Bone marrow (tissue), 2 donors: ENCODE results near the gene HS6ST1.

Experiments used
- DNase-seq, 2 donors: peaks; one replicate each; lab custom pipeline; 2025; lab: John Stamatoyannopoulos, UW

HS6ST1 gene

DNA sequence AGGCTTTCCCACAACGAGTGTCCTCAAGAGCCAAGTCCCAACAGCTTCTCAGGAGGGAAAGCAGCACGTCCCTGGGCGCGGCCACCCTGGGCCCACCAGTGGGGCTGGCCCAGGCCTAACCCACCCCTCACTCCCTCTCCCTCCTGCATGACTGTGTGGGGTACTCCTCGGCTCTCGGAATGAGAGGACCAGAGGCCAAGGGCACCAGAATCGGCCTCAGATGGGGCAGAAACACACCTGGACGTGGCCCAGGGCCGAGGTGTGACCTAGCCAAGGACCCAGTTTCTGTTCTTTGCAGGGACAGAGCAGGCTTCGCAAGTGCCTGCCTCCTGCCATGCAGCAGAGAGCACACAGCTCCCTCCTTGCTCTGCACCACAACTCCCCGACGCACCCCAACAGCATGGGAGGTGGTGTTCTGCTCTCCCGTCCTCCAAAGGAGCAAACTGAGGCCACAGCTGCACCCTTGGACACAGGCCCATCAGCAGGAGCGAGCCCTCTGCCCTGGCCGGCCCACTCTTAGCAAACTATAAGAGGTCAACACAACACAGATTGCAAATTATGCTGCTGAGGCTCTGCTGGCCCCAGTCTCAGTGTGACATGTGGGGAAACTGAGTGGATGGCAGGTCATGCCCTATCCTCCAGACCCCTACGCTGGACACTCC lies 19.7 kb downstream of the HS6ST1 start:
- no peak for DNase-seq

DNA sequence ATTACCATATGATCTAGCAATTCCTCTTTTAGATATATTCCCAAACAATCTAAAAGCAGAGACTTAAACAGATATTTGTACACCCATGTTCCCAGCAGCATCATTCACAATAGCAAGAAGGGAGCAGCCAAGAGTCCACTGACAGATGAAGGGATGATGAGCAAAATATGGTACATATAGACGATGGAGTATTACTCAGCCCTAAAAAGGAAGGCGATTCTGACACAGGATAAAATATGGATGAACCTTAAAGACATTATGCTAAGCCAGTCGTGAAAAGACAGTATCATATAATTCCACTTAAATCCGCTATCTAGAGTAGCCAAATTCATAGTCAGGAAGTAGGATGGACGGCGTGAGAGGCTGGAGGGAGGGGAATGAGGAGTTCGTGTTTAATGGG lies 20.4 kb downstream of the HS6ST1 start:
- DNase-seq = no peak

DNA sequence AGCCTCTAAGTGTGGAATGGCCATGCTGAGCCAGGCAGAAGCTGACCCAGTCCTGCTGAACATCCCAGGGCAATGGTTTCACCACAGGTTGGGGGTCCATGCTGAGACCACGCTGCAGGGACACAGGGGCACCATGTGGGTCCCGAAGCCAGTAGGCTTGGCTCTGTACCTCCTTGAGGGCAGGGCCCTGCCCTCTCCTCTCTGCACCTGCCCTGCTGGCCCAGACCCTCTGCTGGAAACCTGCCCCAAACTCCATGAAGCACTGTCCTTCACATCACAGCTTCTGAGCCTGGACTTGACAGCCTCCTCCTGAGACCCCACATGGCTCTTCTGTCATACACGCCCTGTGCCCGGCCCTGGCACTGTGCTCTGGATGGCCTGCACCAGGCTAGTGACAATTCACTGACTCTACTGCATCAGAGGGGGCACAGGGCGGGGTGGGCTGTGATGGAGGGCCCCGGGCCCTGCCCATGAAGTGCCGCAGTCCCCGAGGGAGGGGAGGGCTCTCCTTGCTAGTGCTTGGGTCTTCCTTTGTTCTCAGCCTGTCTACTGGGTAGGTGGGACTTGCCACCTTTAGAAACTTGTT lies 24.7 kb downstream of the HS6ST1 start:
- DNase-seq = no peak

DNA sequence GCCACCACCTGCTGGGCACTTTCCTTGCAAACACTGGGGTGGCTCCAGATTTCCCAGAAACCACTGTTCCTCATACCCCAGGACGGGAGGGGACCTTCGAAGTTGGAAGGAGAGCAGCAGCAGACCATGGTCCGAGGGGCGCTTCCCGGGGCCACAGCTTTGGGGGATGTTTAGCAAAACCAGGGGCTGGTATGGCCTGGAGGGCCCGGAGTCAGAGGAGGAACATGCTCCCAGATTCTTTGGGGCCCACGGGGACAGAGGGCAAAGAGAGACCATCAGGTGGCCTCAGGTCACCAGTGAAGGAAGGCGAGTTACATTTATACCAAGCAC lies 25.3 kb downstream of the HS6ST1 start:
- DNase-seq = no peak

DNA sequence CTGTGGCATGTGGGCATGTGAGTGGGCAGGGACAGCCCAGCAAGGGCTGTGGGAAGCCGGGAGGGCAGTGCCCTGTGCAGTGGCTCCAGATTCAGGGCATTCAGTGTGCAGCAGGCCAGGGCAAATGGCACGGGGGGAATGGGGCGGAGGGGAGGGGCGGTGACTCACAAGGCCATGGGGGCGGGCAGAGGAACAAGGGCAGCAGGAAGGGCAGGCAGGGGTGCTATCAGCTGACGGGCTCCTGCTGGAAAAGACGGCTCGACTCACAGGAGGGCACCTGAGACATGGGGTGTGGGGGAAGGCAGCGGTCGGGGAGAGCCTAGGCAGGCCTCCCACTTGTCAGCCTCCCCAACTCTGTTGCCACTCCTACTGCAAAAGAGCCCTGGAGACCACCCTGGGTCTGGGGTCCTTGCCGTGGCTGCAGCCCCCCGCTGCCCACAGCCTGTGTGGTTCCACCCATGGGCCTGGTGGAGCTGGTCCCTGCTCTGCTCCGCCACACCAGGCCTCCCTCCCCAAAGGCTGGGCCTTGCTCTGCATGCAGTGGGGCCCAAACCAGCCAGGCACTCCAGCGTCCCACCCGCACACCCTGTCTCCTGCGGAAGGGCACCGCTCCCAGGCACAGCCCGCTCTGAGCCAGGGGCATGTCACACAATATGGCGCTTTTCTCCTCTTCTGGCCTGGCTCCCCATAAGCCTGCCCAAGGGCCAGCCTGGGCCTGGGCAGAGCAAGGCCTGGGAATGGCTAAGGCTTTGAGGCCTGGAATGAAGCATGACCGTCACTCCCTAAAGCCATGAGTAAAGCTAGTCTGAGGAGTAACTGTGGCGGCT lies 25.9 kb downstream of the HS6ST1 start:
- no peak for DNase-seq

DNA sequence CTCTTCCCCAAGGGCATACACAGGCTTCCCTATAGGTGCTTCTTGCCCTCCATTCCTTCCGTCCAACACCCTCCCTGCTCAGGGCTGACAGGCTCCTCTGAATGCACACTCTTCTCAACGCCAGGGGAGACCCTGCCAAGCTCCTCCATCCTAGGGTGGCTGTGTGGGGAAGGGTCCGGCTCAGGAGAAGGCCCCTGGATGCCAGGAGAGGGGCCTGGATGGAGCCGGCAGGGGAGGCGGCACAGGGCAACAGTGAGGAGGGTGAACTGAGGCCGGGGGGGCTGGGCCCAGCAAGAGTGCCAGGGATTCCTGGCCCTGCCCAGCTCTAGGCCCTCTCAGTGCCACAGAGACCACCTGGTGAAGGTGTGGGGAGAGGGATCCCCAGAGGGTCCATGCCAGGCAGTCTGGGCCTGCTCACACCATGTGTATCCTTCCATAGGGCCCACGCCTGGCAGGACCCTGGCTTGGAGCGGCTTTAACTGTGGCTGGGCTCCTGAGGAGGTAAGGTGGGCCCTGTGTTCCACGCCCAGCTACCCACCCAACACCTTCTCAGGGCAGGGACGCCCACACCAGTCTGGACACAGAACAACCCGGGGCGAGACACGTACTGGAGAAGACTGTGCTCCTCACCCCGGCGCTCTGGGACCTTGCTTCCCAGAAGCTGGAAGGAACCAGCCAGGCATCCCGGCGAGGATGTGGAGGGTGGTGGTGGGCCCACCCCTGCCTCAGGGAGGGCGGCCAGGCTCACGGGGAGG lies 26.6 kb downstream of the HS6ST1 start:
- no peak for DNase-seq

DNA sequence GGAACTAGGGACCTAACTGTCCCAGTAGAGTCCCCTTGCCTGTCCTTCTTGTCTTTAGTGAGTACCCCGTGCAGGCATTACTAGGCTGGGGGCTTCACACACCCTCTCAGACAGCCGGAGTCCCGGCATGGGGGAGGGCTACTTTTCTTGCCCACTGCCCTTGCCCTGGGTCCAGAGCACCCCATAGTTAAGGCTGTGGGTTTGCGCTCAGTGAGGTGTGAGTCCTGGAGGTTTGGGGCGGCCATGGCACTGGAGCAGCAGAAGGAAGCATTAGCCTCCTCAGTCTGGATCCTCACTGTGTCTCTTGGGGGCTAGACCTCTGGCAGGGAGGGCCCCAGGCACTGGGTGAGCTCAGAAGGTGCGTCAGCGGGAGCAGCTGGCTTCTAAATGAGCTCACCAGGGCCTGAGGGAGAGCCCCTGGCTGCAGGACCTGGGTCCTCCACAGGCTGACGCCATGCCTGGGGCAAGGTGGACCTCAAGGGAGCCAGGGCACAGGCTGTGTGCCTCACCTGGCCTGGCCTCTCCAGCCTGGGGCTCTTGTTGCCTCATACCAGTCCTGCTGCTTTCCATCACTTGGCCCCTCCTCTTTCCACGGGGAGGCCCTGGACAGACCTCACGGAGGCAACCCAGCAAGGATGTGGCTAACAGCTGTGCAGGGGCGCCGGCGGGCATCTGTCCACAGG lies 27.4 kb downstream of the HS6ST1 start:
- no peak for DNase-seq

DNA sequence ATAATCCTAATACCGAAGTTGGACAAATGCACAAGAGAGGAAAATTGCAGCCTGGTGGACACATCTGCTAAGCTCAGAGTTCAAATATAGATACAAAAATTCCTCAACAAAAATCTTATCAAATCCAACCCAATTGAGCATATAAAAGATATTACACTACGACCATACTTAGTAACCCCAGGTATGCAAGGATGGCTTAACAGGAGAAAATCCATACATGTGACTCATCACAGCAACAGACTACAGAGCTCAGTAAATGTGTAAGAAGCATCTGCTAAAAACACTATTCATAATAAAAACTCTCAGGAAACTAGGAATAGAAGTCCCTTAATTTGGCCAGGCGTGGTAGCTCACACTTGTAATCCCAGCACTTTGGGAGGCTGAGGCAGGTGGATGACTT lies 28.3 kb downstream of the HS6ST1 start:
- DNase-seq = no peak

DNA sequence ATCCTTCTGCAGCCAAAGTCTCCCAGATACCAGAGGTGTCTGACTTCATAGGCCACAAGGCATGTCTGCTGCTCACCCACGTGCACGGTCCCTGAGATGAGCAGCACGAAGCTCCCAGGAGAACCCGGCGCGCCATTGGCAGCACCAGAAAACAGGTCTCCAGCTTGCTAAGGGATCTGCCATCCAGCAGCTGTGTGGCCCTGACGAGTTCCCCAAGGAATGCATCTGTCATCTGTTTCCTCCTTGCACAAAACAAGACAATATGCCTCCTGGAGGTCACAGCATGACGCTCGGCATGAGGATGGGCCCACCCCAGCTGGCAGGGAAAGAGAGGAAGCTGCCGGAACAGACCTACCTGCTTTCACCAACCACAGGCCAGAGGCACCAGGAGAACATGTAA lies 29.2 kb downstream of the HS6ST1 start:
- no peak for DNase-seq

DNA sequence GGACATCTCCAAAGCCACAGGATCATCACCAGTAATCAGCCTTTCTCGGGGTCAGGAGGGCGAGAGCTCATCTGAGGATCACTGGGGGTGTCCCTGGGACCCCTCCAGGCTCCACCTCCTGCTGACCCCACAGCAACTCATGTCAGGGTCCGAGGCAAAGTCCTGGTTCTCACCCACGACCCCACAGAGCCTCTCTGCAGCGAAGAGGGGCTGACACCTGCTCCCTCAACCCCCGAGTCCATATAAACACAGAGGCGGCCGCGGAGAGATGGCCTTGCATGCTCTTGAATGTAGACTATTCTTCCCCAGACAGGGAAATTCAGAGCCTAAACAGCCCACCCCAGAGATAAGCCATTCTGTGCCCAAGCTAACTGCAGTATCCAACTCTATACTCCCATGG lies 29.9 kb downstream of the HS6ST1 start:
- DNase-seq = no peak

DNA sequence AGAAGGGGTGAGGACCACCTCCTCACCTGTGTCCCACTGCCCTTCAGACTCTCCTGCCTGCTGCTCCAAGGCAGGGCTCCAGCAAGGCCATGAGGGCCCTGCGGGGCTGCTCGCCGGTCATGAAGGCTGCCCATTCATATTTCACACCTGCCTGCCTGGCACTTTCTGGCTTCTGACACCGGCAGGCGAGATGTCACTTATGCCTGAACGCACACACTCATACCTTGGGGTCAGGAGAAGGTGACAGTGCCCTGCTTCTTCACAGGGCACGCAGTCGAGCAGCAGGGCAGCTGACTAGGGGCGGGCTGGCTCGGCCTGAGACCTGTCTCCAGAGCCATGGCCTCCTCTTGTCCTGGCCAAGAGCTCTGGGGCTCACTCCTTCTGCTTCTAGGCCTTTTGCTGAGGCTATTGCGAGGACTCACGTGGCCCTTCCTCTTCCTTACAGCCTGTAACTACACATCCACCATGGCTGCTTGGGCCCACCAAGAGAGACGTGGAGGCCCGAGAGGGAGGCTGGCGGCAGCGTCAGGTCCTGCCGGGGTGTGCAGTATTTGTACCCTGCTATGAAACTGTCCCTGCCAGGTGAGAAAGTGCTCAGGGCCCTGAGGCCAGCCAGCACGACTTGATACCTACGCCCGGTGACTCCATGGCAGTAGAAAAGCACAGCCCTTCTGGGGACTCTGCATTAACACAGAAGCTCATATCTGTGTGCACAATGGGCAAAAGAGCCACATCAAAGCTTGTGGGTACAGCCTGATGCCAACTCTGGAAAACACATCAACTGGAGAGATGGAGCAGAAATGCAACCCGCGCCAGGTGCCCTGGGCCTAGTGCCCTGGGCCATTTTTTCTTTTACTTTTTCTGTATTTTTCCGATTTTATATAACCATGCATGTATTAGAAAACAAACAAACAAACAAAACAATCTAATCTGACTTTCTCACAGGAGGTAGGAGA lies 30.6 kb downstream of the HS6ST1 start:
- DNase-seq = no peak

DNA sequence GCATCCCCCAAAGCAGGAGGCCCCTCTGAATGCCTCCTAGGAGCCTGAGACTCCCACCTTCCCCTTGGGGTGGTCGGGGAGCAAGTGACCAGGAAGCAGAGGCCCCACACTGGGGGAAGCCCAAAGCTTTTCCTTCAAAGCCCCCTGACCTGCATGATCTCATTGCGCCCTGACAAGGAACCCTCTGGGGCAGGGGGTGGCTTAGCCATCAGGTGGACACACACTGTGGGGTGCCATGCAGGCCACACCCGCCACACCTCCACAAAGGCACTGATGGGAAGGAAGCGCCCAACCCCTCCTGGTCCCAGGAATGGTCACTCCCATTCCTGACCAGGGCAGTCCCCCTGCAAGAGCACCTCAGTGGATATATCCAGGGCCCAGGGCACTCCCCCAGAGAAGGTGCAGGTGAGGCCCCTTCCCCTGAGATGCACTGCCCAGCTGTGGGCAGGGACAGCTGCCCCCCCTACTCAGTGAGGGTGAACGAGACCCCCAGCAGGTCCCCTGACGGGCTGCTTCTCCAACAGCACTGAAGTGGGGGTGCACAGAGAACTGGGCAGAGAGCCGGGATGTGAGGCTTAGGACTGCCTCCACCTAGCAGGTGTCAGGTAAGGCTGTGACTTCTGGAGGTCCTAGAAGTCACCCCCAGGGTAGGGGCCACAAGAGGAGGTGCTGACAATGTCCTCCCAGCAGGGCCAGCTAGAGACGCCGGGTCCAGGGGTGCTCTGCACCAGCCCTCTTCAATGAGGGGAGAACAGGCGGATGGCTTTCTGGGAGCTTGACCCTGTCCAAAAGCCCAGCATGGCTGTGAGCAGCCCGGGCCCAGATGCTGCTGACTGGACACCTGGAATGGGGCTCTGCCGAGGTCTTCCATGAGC lies 31.5 kb downstream of the HS6ST1 start:
- DNase-seq = no peak

DNA sequence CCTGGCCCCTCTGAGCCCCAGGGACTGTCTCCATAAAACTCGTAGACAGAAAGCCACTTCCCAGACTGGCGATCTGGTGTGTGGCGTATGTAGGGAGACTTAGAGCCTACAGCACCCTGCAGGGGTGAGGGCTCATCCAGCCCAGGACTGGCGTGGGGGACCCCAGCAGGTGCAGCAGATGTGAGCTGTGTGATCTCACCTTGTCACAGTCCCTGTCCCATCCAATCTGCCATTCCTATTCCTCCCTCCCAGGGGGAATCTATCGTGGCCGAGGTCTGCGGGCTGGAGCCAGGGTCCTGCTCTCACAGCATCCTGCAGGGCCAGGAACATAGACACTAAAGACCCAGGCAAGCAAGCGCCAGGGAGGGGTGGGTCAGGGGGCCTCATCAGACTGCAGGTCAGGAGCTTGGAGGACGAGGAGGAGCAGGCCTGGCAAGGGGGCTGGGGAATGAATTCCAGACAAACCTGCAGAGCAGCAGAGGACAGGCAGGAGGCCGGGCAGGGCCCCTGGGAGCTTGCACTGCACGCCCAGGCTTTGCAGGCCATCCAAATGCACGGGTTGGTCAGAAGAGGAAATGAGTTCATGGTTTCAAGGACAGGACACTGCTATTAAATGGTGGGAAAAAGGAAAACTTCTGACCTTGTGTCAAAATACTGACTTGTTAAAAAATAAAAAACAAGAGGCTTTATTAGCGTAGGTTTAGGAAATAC lies 32.5 kb downstream of the HS6ST1 start:
- no peak for DNase-seq

DNA sequence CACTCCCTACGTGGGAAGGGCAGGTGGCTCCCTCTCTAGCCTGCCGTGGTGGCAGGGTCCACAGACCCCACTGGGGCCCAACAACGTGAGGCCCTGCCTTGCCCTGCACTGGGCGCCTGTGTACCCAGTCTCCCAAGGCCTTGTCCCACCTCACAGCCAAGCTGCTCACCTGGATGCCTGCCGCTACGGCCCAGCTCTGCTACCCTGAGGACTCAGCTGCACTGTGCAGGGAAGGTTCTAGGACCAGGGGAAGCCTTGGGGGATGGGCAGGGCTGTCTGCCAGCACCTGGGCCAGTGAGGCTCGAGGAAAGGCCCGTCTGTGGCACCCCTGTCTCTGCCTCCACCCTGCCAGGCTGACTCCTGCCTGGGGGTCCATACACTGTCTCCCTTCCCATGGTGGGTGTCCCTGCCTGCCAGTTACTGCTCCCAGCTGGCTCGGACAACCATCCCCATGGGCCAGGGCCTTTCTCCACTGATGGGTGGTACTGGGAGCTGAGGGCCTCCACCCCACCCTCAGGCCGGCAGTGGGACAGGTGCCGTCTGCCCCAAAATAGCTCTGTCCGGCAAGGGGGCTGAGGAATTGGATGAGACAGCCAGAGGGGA lies 33.2 kb downstream of the HS6ST1 start:
- no peak for DNase-seq

DNA sequence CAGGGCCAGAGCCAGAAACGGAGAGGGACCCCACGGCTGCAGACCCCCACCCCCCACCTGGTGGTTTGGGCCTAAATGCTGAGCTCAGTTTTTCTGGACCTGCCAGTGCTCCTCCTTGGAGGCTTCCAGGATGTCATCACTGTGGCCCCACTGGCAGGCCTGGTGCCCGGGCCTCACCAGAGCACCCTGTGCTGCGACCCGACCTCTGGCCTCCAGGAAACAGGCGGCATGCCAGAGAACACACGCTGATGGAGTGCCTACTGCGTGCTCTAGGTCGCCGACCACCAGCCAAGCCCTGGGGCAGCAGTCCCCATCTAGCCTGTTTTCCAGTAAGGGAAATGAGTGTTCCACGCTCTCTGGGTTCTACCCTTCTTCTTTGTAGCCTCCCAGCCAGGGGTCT lies 33.8 kb downstream of the HS6ST1 start:
- no peak for DNase-seq

DNA sequence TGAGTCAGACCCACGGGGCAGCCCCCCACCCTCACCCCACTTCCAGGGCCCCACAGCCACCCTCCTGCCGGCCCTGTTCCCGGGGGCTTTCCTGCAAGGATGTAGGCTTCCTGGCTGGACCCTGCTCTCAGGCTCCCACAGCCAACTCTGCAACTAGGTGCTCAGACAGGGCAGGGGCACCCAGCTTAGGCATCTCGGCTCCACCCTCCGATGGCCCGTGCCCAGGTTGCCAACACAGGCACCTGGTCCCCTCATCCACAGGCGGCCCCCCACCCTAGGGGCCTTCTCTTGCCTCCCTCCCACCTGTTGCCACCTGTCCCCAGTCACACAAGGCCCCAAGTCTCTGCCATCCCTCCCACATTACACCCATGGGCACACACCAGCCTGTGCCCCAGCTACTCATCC lies 34.6 kb downstream of the HS6ST1 start:
- no peak for DNase-seq

DNA sequence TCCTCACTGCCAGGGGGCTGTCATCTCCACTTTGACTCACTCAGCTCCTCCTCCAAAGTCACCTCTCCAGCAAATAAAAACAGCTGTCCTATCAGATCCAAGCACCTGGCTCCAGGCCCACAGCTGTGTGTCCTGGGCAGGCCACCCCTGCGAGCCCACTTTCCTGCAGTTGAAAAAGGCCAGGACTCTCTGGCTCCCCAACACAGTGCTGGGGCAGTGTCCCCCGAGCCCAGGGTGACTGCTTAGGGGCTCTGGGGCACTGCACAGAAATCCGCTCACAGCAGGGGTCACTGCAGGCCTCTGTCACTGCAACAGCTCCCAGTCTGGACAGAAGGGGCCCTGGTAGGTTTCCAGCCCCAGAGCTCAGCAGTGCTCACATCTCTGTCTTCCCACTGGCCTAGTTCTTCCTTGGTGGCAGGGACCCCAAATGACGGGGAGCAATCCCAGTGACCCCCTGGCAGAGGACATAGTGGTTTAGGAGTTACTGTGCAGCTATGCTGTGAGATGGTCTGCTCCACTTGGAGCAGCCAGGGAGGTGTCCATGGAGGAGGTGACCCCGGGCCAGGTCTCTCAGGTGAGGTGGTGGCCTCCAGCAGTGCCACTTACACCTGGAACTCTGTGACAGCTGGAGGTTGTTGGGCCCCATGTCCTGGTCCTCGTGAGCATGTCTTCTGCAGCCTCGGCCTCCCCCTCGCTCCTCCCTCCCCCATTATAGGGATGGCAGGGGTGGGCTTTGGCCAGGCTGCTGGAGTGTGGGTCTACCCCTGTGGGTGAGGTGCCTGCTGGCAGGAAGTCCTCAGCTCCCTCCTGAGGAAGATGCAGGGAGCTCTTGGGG lies 35.5 kb downstream of the HS6ST1 start:
- DNase-seq = no peak
